ENCODE data around the gene PXMP4. TPM values are rescaled to one million over a fixed set of nuclear protein-coding genes. Genes with fewer than 3 reads are reported as not detected.

The PXMP4 gene
- polyA plus RNA-seq, 3 donors, result 6.4 to 9.0 (median 8.6) TPM

- DNase-seq (ENCODE audit: extremely low read depth in 1 of 11, low read depth in 9 of 11, low spot score in 4 of 11), result no peak
Observed at GRCh38 chr20:33675136-33675959, 44.8 kb downstream of the PXMP4 start.

DNA sequence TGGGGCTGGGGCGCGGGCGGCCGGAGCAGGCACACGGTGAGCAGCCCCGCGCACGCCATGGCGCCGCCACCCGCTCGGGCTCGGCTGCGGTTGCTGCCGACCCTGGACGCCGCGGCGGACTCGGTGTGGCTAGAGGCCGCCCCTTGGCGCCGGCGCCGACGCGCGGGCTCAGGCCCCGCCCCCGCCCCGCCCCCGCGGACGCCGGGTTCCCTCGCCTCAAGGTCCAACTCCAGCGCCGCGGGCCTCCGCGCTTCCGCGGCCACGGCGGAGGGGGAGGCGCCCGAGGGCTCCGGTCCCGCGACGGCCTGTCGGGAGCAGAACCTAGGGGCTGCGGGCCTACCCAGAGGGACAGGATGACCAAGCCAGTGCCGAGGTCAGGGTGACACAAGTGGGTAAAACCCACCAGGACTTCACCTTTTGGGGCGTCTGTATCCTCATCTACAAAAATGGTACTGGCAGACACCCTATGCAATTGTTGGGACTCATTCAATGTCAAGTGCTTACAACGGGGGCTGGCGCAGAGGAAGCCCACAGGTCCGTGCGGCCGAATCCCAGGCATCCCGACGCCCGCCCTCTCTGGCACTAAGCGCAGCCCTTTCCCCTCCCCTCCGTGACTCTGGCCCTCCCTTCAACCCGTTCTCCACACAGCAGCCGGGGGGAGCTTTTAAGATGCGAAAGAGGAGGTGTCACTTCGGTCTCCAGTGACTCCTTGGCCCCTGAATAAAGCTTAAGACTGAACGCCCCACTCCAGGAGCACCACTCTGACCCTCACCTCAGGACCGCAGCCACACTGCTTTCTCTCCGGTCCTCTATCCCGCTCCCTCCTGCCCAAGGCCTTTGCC is 45.6 kb downstream of the PXMP4 start, which contains the start of gene NECAB3:
NECAB3 (minus strand) TSS at position 135 of the 842 bp plus-strand sequence; CDS start at position 59, 76 bp downstream.
- DNase-seq (ENCODE audit: extremely low read depth in 1 of 11, low read depth in 9 of 11, low spot score in 4 of 11), result peak in 5 of 11 donors; percentile 37 to 77 (median 74)

DNA sequence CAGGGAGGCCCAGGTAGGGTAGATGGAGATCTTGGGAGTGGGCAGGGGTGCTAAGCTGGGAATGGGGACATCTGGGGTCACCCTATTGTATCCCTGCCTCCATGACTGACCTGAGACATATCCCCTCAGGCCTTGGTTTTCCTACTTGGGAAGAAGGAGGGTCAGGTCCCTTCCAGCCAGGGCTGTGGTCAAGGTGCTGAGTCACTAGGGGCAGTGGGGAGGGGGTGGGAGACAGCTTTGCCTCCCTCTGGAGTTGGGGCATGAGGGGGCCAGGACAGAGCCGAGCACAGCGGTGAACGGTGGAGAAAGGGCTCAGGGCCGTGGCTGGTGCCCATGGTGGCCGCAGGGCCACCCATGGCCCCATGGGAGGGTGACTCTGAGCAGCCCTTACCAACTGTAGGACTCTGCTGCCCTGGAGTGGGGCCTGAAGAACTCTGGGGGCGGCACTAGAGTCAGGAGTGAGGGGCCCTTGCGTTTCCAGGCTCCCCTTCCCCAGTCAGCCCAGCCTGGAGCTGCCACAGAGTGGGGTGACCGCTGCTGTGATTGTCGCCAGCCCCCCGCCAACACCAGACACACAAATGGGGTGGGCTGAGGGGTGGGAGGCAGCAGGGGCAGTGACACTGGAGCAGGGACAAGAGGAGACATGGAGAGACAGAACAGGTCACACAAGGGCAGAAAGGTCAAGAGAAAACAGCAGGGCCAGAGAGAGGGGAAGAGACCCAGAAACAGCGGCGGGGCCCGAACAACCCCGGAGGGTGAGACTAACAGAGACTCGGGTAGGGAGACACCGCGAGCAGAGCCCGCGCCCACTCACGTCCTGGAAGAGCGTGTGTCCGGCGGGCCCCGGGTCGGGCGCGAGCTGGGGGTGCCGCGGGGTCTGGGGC is 46.5 kb downstream of the PXMP4 start:
- no peak for DNase-seq (ENCODE audit: extremely low read depth in 1 of 11, low read depth in 9 of 11, low spot score in 4 of 11)

- DNase-seq (ENCODE audit: extremely low read depth in 1 of 11, low read depth in 9 of 11, low spot score in 4 of 11), result no peak
Observed at GRCh38 chr20:33673114-33673409, 47.0 kb downstream of the PXMP4 start.

DNA sequence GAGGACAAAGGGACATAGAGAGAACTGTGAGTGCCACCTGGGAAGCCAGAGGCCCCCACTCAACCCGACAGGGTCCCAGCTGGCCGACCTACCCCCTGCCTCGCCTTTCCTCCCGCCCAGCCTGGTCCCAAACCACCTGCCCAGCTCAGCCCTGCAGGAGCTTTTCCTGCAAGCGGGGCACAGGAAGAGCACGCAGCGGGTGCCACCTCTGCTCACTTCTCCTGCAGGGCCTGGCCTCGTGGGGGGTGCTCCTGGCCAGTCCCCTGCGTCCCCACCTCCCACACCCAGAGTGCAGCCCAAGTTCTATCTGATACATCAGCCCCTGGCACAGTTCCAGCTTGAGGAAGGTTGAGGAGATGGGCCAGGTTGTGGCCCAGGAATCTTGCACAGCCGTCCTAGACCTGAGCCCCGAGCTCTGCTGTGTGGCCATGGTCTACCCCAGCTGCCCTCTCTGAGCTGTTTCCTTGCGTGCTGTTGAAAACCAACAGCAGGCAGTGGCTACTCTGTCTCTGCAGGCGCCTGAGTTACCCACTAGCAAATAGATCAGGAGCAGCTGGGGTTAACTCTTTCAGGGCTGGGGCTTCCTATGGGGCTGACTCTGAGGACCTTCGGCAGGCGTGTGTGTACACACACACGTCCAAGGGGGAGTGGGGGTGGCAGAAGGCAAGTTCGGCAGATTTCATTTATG is 47.5 kb downstream of the PXMP4 start:
- DNase-seq (ENCODE audit: extremely low read depth in 1 of 11, low read depth in 9 of 11, low spot score in 4 of 11), result no peak

DNA sequence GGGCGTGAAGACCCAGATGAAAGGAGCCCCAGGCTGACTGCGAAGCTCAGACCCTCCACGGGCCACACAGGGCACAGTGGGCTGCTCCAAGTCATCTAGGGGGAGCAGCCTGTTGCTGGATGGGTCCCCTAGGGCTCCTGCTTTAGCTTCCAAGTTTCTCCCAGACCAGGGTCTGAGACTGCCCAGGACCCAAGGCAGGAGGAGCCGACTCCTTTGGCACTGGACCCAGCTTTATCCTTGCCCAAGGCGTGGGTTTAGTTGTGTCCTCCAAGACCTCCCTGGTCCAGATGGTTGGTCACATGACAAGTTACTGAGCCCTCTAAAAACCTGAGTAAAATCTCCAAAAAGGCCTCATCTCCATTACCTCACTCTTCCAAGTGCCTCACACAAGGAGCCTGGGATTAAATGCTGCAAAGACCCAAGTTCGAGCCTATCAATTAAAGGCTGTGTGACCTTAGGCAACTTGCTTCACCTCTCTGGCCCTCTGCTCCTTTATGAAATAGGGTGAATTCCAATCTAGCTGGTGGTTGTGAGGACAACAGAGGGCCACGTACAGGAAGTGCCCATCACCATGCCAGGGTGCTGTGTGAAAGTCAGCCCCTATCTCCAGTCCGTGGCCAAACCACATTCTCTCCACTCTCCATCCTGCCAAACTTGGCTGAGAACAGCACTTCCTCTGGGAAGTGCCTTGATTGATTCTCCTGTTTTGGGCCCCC is 48.4 kb downstream of the PXMP4 start:
- DNase-seq (ENCODE audit: extremely low read depth in 1 of 11, low read depth in 9 of 11, low spot score in 4 of 11), result no peak

DNA sequence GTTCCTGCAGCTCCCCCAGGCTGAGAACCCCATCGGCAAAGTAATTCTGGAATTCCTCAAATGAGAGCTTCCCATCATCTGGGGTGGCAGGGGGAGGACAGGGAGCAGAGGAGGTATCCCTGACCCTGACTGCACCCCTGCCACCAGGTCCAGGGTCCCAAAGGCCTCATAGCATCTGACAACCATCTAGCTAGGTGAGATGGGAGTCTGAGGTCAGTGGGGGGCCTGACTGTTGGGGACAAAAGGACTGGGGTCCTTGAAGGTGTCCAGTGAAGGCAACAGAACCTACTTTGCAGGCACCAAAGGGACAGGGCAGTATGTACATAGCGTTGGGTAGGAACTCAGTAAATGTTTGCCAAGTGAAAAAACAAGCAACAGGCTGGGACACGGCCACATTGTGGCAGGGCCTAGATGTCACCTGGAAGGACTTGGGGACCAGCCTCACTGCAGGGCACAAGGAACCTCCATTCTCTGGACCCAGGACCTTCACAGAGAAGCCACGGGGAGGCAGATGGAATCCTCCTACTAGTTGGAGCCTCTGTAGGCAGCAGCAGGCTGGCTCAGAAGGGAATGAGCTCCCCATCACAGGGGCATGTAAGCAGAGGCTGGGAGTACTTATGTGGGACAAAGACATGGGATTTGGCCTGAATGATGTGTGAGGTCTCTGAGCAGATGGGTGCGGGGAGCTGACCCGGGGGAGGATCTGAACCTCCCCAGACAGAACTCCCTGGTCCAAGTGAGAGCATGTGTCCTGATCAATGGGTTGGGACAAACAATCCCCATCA is 49.2 kb downstream of the PXMP4 start:
- no peak for DNase-seq (ENCODE audit: extremely low read depth in 1 of 11, low read depth in 9 of 11, low spot score in 4 of 11)

DNA sequence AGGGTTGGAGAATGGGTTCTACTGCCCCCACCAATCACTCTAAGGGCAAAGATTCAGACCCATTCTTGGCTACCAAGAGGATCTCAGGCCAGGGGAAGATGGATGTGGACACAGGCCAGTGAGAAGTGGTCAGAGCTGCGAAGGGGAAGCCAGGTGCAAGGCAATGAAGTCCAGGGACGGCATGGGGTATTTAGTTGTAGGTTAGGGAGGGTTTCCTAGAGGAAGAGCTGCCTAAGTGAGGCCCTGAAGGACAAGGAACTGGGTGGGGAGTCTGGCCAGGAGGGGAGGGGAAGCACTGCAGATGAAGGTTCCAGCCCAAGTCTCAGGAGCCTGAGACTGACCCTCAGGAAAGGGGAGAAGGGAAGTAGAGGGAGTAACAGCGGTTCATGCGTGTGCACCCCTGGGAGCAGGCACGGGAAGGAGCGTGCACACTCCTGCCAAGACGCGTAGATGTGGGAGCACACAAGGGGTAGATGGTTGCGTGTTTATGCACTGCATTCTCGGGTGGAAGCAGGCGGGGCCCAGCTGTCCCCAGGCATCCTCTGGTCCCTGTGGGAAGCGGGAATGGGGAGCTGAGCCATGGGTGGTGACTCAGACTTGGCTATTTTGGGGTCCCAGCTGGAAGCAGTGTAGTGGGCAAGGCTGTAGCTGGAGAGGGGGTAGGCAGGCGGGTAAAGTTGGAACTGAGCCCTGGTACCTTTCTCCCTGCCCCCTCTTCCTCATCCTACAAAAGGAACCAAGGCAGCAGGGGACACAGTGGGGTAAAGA is 50.1 kb downstream of the PXMP4 start:
- DNase-seq (ENCODE audit: extremely low read depth in 1 of 11, low read depth in 9 of 11, low spot score in 4 of 11), result no peak

GRCh38 chr20:33669224-33669623 is 50.9 kb downstream of the PXMP4 start:
- DNase-seq (ENCODE audit: extremely low read depth in 1 of 11, low read depth in 9 of 11, low spot score in 4 of 11), result no peak

DNA sequence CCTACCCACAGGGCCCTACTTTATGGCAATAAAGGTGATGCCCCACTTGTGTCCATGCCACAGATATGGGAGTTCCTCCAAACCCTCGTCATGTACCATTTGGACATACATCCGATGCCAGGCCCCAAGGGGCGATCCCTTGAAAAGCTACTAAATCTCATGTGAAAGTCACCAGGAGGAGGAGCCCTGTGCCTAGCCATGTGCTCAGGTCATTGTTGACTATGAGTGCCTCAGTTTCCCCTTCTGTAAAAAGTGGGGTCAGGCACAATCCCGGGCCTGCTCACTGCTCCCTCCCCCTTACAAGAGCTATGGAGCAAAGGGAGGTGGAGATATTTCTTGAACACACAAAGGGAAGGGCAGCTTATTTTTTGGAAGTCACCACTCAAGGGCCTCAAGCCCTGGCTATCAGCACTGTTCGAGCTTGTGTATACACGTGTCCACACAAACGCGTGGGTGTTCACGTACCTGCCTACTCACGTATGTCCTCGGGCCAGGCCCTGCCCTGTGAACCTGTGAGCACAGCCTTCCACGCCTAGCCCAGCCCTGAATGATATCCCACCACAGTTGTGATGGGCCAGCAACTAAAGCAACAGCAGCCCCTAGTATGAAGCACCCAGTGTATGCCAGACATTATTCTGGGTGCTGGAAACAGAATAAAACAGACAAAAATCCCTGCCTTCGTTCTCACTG is 51.5 kb downstream of the PXMP4 start:
- DNase-seq (ENCODE audit: extremely low read depth in 1 of 11, low read depth in 9 of 11, low spot score in 4 of 11), result no peak

GRCh38 chr20:33667676-33668465 is 52.2 kb downstream of the PXMP4 start:
- DNase-seq (ENCODE audit: extremely low read depth in 1 of 11, low read depth in 9 of 11, low spot score in 4 of 11), result no peak

DNA sequence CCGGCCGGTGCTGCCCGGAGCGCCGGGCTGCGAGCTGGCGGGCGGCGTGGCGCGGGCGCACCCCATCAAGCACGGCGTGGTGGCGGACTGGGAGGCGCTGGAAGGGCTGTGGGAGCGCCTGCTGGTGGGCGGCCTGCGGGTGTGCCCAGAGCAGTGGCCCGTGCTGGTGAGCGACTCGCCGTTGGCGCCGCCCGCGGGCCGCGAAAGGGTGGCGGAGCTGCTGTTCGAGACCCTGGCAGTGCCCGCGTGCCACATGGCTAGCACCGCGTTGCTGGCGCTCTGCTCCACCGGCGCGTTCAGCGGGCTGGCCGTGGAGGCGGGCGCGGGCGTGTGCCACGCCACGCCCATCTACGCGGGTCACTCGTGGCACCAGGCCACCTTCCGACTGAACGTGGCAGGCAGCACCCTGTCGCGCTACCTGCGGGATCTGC is 52.9 kb downstream of the PXMP4 start:
- no peak for DNase-seq (ENCODE audit: extremely low read depth in 1 of 11, low read depth in 9 of 11, low spot score in 4 of 11)

DNA sequence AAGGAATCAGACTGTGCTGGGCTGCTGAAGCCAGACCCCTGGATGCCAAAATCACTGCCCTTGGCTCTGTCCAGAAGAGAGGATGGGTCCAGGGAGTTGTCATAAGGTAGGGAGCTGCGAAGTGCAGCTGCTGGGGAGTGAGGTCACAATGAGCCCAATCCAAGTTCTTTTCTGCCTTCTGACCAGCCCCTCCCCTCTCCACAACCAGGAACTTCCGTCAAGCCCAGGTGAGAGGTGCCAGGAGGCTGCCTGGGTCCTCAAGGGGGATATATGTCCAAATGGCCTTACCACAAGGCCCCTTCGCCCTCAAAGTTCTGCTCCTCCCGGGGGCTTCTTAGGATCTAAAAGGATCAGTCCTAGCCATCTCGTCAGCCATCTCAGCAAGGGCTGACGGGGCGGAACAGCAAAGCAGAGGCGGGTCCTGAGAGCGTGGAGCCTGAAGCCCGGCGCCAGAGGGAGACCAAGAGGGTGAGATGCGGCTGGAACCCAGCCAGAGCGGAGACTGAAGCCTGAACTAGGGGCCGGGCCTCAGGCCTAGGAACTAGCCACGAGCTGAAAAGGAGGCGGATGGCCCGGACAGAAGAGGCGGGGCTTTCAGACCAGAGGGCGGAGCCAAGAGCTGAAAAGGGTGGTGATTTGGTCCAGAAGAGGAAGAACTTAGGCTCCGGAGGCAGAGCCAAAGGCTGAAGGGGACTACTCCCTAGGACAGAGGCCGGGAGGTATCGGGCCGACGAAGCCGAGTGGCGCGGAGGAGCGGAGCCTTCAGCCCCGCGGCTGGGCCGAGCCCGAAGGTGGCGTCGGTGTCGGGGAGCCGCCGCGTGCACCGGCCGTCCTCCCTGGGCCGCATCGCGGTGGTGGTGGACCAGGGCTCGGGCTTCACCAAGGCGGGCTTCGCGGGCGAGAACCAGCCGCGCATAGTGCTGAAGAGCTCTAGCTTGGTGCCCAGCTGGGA is 53.5 kb downstream of the PXMP4 start, which contains the start of gene ACTL10:
ACTL10 (plus strand) TSS at position 651 of the 952 bp plus-strand sequence. CDS start 555 bp downstream, outside the sequence.
- peak; percentile 86 to 96 (median 93) for DNase-seq (ENCODE audit: extremely low read depth in 1 of 11, low read depth in 9 of 11, low spot score in 4 of 11)

DNA sequence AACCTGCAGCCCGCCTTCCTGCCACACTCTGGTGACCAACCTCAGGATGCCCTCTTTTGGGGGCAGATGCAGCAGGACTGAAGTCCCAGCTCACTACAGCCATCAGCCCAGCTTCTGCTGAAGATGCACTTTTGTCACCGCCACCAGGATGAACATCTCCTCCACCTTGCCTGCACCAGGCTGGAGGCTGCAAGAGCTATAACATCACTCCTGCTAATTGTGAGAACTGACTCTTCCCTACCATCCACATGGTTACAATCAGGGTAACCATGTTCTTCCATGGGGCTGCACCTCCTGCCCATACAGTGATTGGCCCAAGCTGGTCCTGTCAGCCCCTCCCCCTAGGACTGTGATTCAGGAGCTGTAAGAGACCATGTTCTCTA is 55.4 kb downstream of the PXMP4 start:
- DNase-seq (ENCODE audit: extremely low read depth in 1 of 11, low read depth in 9 of 11, low spot score in 4 of 11), result no peak
